Caco-2 (cell line): ENCODE measurements around the gene UNC5A. TPM values are rescaled to one million over a fixed set of nuclear protein-coding genes. Genes with fewer than 3 reads are reported as not detected.

Experiments used
- BruUV-seq: library from RNA; stranded (reverse); fragments of 400-500 nt; replicated peaks from 2 replicates; lab custom pipeline; 2021; lab: Mats Ljungman, UMichigan
- CTCF ChIA-PET: fragments of 300-600 bp; sonication (Branson Sonifier 250); formaldehyde crosslinking; loops from one replicate; lab custom pipeline; 2022; ENCODE audit warnings: antibody characterized with exemption; lab: Charles Lee
- POLR2A ChIA-PET: fragments of 300-600 bp; sonication (Branson Sonifier 250); formaldehyde crosslinking; loops from one replicate; lab custom pipeline; 2022; ENCODE audit warnings: antibody characterized with exemption; lab: Charles Lee
- DNase-seq, 2 experiments: peaks; one replicate each; pipeline versions ENCODE4 v3.0.0 to v3.0.0-alpha.2; 2020 to 2022
- H3K27me3 ChIP-seq: replicated peaks from 2 replicates; pipeline ENCODE4 v1.6.0; 2011; ENCODE audit warnings: low read length; ENCODE audit not compliant: control insufficient read depth, insufficient read depth
- H3K36me3 ChIP-seq: 2 replicates; pipeline ENCODE4 v1.5.1; 2011; ENCODE audit warnings: low read length; ENCODE audit not compliant: control insufficient read depth, insufficient read depth
- H3K4me1 ChIP-seq: fragments of 250-450 bp; sonication (Bioruptor Pico); 2 replicates; pipeline ENCODE4 v1.5.1; 2020; ENCODE audit warnings: mild to moderate bottlenecking
- H3K4me3 ChIP-seq: 2 replicates; pipeline ENCODE4 v1.5.1; 2011; ENCODE audit warnings: low read depth, mild to moderate bottlenecking, control low read depth, low read length
- H3K9me3 ChIP-seq: fragments of 250-450 bp; sonication (Bioruptor Pico); 2 replicates; pipeline ENCODE4 v1.5.1; 2020; ENCODE audit warnings: mild to moderate bottlenecking, moderate library complexity
- H3K27ac Mint-ChIP-seq: one replicate; pipeline ENCODE4 v1.8.0; 2022; ENCODE audit warnings: mixed read lengths; ENCODE audit not compliant: unreplicated experiment
- H3K27me3 Mint-ChIP-seq: one replicate; pipeline ENCODE4 v1.8.0; 2022; ENCODE audit warnings: mixed read lengths; ENCODE audit not compliant: insufficient read depth, unreplicated experiment
- H3K36me3 Mint-ChIP-seq: one replicate; pipeline ENCODE4 v1.8.0; 2022; ENCODE audit warnings: mild to moderate bottlenecking, mixed read lengths; ENCODE audit not compliant: insufficient read depth, unreplicated experiment
- H3K4me1 Mint-ChIP-seq: one replicate; pipeline ENCODE4 v1.8.0; 2022; ENCODE audit warnings: low read depth, mixed read lengths; ENCODE audit not compliant: unreplicated experiment
- H3K4me3 Mint-ChIP-seq: one replicate; pipeline ENCODE4 v1.8.0; 2022; ENCODE audit warnings: mild to moderate bottlenecking, moderate library complexity, mixed read lengths; ENCODE audit not compliant: unreplicated experiment
- H3K9me3 Mint-ChIP-seq: one replicate; pipeline ENCODE4 v1.8.0; 2022; ENCODE audit warnings: mixed read lengths; ENCODE audit not compliant: unreplicated experiment
- CTCF ChIP-seq, 2 experiments: fragments of 200-600 bp in 1 of 2; IDR thresholded peaks; 1 replicate in 1 of 2; 2 replicates in 1 of 2; pipeline versions ENCODE4 v1.5.1 to v1.8.0; 2011 to 2022; ENCODE audit warnings: antibody characterized with exemption in 1 of 2, control low read depth in 1 of 2, inconsistent platforms in 1 of 2, low read depth in 1 of 2, low read length in 1 of 2, mild to moderate bottlenecking in 1 of 2, moderate library complexity in 1 of 2; ENCODE audit not compliant: insufficient read depth in 1 of 2, severe bottlenecking in 1 of 2, unreplicated experiment in 1 of 2
- intact Hi-C: fragments of 100-400 bp; cut with micrococcal nuclease; formaldehyde crosslinking; loops from one replicate; pipeline ENCODE4 v1.10.0; 2022; ENCODE audit not compliant: unreplicated experiment
- total RNA-seq: library from RNA; stranded (reverse); gene quantifications from 2 replicates; pipeline ENCODE4 v1.2.3, GENCODE V29; 2022

UNC5A gene
- total RNA-seq, 1 experiment from 2014 or later, result not detected

- no TSS peak for BruUV-seq
- TF ChIP-seq CTCF (IDR thresholded peaks at IDR 0.05; ENCODE audit: insufficient read depth in 1 of 2, low read depth in 1 of 2, low read length in 1 of 2, severe bottlenecking in 1 of 2, unreplicated experiment in 1 of 2), result no peak
- H3K4me1 Mint-ChIP-seq, result no peaks in the 10 kb centered on the region
- CTCF ChIA-PET, result no interaction called here
- no peaks in the 10 kb centered on the region for H3K36me3 Mint-ChIP-seq
- DNase-seq, result no peak
- POLR2A ChIA-PET, result no interaction called here
- H3K9me3 Mint-ChIP-seq, result no peaks in the 10 kb centered on the region
- intact Hi-C loops, result no loop called here
- H3K27ac Mint-ChIP-seq, result no peak overlapping the region
- 0 out of 2 replicates have a peak, but pooled peaks cover 3% of the 10 kb centered on the region for H3K9me3 ChIP-seq
- no peaks in the 10 kb centered on the region; the same call in 1 of the 2 replicates for H3K27me3 ChIP-seq
- no peak overlapping the region for H3K4me3 ChIP-seq
- H3K4me1 ChIP-seq, result no peaks in the 10 kb centered on the region
- no peak overlapping the region for H3K4me3 Mint-ChIP-seq
- peaks cover 21% of the 10 kb centered on the region for H3K27me3 Mint-ChIP-seq
- H3K36me3 ChIP-seq, result no peaks in the 10 kb centered on the region
These were observed 22.9 kb downstream of the UNC5A start for GRCh38 chr5:176833286-176833685.

DNA sequence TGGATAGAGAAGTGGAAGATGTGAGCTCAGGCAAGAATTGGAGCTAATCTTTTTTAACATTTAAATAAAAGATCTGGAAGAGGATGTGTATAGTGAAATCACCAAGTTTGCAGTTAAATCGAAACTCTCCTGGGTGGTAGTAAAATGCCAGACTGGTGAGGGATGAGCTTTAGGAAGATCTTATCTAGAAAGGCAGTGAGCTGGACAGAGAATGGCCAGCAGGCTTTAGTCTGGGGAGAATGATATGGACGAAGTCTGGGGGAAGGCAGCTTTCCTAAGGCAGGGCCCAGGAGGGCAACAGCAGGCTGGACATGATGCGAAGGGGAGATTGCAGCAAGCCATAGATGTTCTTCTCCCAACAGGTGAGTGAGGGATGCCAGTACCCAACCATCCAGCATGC lies 25.6 kb downstream of the UNC5A start:
- Histone ChIP-seq H3K4me3 (no peak overlapping the region), H3K36me3 (no peaks in the 10 kb centered on the region), H3K4me1 (no peaks in the 10 kb centered on the region), H3K9me3 (0 out of 2 replicates have a peak, but pooled peaks cover 3% of the 10 kb centered on the region), H3K27me3 (no peaks in the 10 kb centered on the region; the same call in 1 of the 2 replicates)
- Mint-ChIP-seq H3K27ac (no peak overlapping the region), H3K27me3 (peaks cover 21% of the 10 kb centered on the region), H3K36me3 (no peaks in the 10 kb centered on the region), H3K9me3 (no peaks in the 10 kb centered on the region), H3K4me3 (no peak overlapping the region), H3K4me1 (no peaks in the 10 kb centered on the region)
- TF ChIP-seq CTCF (IDR thresholded peaks at IDR 0.05; ENCODE audit: insufficient read depth in 1 of 2, low read depth in 1 of 2, low read length in 1 of 2, severe bottlenecking in 1 of 2, unreplicated experiment in 1 of 2), result no peak
- no TSS peak for BruUV-seq
- ChIA-PET POLR2A (no interaction called here), CTCF (no interaction called here)
- no peak for DNase-seq
- intact Hi-C loops, result no loop called here

GRCh38 chr5:176836811-176837706 lies 26.7 kb downstream of the UNC5A start:
- no peak overlapping the region for H3K4me3 Mint-ChIP-seq
- no peaks in the 10 kb centered on the region for H3K4me1 Mint-ChIP-seq
- BruUV-seq, result no TSS peak
- Histone ChIP-seq H3K9me3 (0 out of 2 replicates have a peak, but pooled peaks cover 3% of the 10 kb centered on the region), H3K4me3 (no peak overlapping the region), H3K27me3 (no peaks in the 10 kb centered on the region; the same call in 1 of the 2 replicates), H3K4me1 (no peaks in the 10 kb centered on the region), H3K36me3 (no peaks in the 10 kb centered on the region)
- H3K27ac Mint-ChIP-seq, result no peak overlapping the region
- ChIA-PET CTCF (no interaction called here), POLR2A (no interaction called here)
- H3K36me3 Mint-ChIP-seq, result no peaks in the 10 kb centered on the region
- H3K9me3 Mint-ChIP-seq, result no peaks in the 10 kb centered on the region
- DNase-seq, result no peak
- intact Hi-C loops, result no loop called here
- TF ChIP-seq CTCF (IDR thresholded peaks at IDR 0.05; ENCODE audit: insufficient read depth in 1 of 2, low read depth in 1 of 2, low read length in 1 of 2, severe bottlenecking in 1 of 2, unreplicated experiment in 1 of 2), result no peak
- H3K27me3 Mint-ChIP-seq, result peaks cover 21% of the 10 kb centered on the region
